OCI-LY3 (cell line): ENCODE data around the gene C13orf46.

ENCODE experiments used
- H2AFZ ChIP-seq: fragments of 200-600, 300-600 bp; shearing (Covaris generic); 2 replicates; pipeline ENCODE4 v1.6.0; 2014; ENCODE audit warnings: antibody characterized with exemption, low read depth, low read length
- H3K27ac ChIP-seq: fragments of 200-600, 300-600 bp; sonication (generic); 2 replicates; pipeline ENCODE4 v1.5.1; 2014; ENCODE audit warnings: mild to moderate bottlenecking, low read length, moderate library complexity, mixed read lengths
- H3K27me3 ChIP-seq: fragments of 200-600, 300-600 bp; sonication (generic); 2 replicates; pipeline ENCODE4 v1.6.1; 2014; ENCODE audit warnings: low read depth, low read length, mixed read lengths
- H3K36me3 ChIP-seq: fragments of 200-600, 300-600 bp; sonication (generic); replicated peaks from 2 replicates; pipeline ENCODE3; 2014; ENCODE audit warnings: low read depth, low read length, mixed read lengths
- H3K4me1 ChIP-seq: fragments of 300-600, 200-600 bp; sonication (generic); 2 replicates; pipeline ENCODE4 v1.6.1; 2014; ENCODE audit warnings: low read length, mixed read lengths
- H3K4me2 ChIP-seq: fragments of 200-600, 300-600 bp; sonication (generic); 2 replicates; pipeline ENCODE4 v1.6.1; 2014; ENCODE audit warnings: low read length, mixed read lengths
- H3K4me3 ChIP-seq: fragments of 300-600, 200-600 bp; sonication (generic); 2 replicates; pipeline ENCODE4 v1.5.1; 2014; ENCODE audit warnings: antibody characterized with exemption, mild to moderate bottlenecking, low read length, moderate library complexity
- H3K79me2 ChIP-seq: fragments of 300-600, 200-600 bp; shearing (Covaris generic); 2 replicates; pipeline ENCODE4 v1.6.1; 2014; ENCODE audit warnings: mild to moderate bottlenecking, low read length, mixed read lengths
- H3K9ac ChIP-seq: fragments of 300-600, 200-600 bp; shearing (Covaris generic); 2 replicates; pipeline ENCODE4 v1.6.0; 2014; ENCODE audit warnings: mild to moderate bottlenecking, low read length, moderate library complexity
- H3K9me3 ChIP-seq: fragments of 200-600, 300-600 bp; shearing (Covaris generic); 2 replicates; pipeline ENCODE4 v1.6.1; 2014; ENCODE audit warnings: low read length, mixed read lengths; ENCODE audit not compliant: insufficient read depth
- H4K20me1 ChIP-seq: fragments of 200-600, 300-600 bp; sonication (generic); 2 replicates; pipeline ENCODE4 v1.6.1; 2016; ENCODE audit warnings: low read length, mixed read lengths; ENCODE audit not compliant: insufficient read depth
- EZH2phosphoT487 ChIP-seq: fragments of 200-600 bp; shearing (Covaris generic); IDR thresholded peaks from 2 replicates; pipeline ENCODE4 v1.6.1; 2018; ENCODE audit warnings: antibody characterized with exemption, mixed run types, low read depth
- TF ChIP-seq, protein P1 (sequence below): fragments of 200-600, 300-600 bp; sonication (generic); IDR thresholded peaks from 2 replicates; pipeline ENCODE4 v1.5.1; 2014; ENCODE audit warnings: antibody characterized with exemption, low read length, low read depth

The C13orf46 gene

DNA sequence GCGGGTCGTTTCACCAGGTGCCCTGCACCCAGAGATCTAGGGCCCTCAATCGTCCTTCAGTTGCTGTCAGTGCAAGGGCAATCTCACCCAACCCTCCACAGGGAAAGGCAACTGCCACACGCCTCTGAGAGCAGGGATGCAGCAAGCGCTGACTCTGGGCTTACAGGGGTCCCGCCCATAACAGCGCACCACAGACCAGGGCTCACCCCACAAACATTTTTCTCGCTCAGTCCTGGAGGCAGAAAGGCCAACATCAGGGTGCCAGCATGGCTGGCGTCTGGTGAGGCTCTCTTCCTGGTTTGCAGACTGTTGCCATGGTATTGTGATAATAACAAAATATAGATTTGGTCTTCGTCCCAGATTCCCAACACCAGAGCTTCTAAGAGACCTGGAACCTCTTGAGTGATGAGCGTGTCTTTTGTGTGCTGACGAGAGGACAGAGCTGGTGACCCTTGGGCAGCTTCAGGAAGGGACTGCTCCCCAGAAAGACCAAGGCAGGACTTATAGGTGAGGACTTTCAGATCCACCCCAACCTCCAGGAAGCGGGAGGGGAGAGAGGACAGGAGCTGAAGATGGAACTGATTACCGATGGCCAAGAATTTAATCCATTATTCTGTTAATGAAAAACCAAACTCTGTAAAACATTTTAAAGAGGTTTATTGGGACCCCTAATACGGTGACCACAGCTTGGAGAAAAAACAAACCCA, 51.3 kb downstream of the C13orf46 start:
- no peak for TF ChIP-seq EZH2phosphoT487
- TF ChIP-seq, protein P1, sequence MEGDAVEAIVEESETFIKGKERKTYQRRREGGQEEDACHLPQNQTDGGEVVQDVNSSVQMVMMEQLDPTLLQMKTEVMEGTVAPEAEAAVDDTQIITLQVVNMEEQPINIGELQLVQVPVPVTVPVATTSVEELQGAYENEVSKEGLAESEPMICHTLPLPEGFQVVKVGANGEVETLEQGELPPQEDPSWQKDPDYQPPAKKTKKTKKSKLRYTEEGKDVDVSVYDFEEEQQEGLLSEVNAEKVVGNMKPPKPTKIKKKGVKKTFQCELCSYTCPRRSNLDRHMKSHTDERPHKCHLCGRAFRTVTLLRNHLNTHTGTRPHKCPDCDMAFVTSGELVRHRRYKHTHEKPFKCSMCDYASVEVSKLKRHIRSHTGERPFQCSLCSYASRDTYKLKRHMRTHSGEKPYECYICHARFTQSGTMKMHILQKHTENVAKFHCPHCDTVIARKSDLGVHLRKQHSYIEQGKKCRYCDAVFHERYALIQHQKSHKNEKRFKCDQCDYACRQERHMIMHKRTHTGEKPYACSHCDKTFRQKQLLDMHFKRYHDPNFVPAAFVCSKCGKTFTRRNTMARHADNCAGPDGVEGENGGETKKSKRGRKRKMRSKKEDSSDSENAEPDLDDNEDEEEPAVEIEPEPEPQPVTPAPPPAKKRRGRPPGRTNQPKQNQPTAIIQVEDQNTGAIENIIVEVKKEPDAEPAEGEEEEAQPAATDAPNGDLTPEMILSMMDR: no peak

DNA sequence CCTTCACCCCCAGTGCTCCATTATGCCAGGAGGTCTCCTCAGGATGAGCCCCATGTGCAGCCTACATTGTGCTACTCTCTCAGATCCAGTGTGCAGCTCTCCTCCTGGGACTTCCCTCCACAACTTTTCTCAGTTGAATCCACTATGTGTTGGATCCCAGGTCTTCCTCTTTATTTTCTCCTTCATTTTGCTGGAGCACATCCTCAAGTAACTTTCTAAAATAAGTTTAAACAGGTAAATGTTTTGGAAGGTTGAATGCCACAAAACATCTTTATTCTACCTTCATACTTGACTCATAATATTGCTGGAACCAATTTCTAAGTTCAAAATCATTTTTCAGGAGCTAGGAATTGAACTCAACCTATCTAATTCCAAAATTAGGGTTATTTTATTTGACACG, 52.1 kb downstream of the C13orf46 start:
- no peaks in the 10 kb centered on the region for H3K36me3 ChIP-seq
- peaks cover 8% of the 10 kb centered on the region; the same call in 1 of the 2 replicates for H3K27me3 ChIP-seq
- no peak overlapping the region for H3K27ac ChIP-seq
- no peak overlapping the region for H3K9ac ChIP-seq
- no peak overlapping the region for H3K4me3 ChIP-seq
- H2AFZ ChIP-seq: no peak overlapping the region
- TF ChIP-seq, protein P1: no peak
- no peak for TF ChIP-seq EZH2phosphoT487
- no peaks in the 10 kb centered on the region for H3K4me1 ChIP-seq
- H3K4me2 ChIP-seq: no peak overlapping the region
- H3K79me2 ChIP-seq: no peaks in the 10 kb centered on the region
- no peaks in the 10 kb centered on the region for H3K9me3 ChIP-seq
- H4K20me1 ChIP-seq: no peaks in the 10 kb centered on the region

More for the DNA sequence above, 51.3 kb downstream of the C13orf46 start:
- H3K79me2 ChIP-seq: no peaks in the 10 kb centered on the region
- H3K4me3 ChIP-seq: no peak overlapping the region
- H3K27me3 ChIP-seq: peaks cover 8% of the 10 kb centered on the region; the same call in 1 of the 2 replicates
- no peak overlapping the region for H3K4me2 ChIP-seq
- H2AFZ ChIP-seq: no peak overlapping the region
- H3K27ac ChIP-seq: no peak overlapping the region
- H3K36me3 ChIP-seq: no peaks in the 10 kb centered on the region
- no peak overlapping the region for H3K9ac ChIP-seq
- no peaks in the 10 kb centered on the region for H3K9me3 ChIP-seq
- H3K4me1 ChIP-seq: no peaks in the 10 kb centered on the region
- H4K20me1 ChIP-seq: no peaks in the 10 kb centered on the region

DNA sequence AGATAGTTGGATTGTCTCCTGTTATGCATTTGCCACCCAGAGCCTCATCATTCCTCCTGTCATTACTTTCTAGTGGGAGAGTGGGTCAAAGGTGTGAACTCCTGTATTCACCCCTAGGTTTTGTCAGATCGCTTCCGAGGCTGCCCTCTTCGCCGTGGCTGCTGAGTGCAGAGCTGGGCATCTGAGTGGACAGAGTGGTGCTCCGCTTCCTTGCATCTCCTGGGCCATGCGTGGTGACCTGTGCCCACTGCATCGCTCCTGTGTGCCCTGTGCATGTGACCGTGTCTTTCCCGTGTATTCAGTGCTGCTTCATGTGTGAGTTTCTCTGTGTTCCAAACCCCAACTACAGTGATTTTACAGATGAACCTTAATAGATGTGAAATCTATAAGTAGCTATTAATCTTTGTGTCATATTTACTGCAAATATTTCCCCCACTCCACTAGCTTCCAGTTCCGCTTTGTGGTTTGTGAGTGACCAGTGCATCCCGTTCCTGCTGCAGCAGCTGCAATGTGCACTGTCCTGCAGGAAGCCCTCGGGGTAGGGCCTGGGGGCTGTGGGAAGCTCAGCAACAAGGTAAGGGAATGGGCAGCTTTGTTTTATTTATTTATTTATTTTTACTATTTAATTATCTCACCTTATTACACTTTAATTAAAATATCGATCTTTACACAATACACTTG, 53.1 kb downstream of the C13orf46 start:
- H4K20me1 ChIP-seq: no peaks in the 10 kb centered on the region
- no peaks in the 10 kb centered on the region for H3K79me2 ChIP-seq
- H3K36me3 ChIP-seq: no peaks in the 10 kb centered on the region
- peaks cover 8% of the 10 kb centered on the region; the same call in 1 of the 2 replicates for H3K27me3 ChIP-seq
- H3K4me2 ChIP-seq: no peak overlapping the region
- no peak overlapping the region for H3K9ac ChIP-seq
- H3K27ac ChIP-seq: no peak overlapping the region
- H3K9me3 ChIP-seq: no peaks in the 10 kb centered on the region
- no peak overlapping the region for H2AFZ ChIP-seq
- H3K4me1 ChIP-seq: no peaks in the 10 kb centered on the region
- H3K4me3 ChIP-seq: no peak overlapping the region
- no peak for TF ChIP-seq EZH2phosphoT487
- TF ChIP-seq, protein P1: no peak

DNA sequence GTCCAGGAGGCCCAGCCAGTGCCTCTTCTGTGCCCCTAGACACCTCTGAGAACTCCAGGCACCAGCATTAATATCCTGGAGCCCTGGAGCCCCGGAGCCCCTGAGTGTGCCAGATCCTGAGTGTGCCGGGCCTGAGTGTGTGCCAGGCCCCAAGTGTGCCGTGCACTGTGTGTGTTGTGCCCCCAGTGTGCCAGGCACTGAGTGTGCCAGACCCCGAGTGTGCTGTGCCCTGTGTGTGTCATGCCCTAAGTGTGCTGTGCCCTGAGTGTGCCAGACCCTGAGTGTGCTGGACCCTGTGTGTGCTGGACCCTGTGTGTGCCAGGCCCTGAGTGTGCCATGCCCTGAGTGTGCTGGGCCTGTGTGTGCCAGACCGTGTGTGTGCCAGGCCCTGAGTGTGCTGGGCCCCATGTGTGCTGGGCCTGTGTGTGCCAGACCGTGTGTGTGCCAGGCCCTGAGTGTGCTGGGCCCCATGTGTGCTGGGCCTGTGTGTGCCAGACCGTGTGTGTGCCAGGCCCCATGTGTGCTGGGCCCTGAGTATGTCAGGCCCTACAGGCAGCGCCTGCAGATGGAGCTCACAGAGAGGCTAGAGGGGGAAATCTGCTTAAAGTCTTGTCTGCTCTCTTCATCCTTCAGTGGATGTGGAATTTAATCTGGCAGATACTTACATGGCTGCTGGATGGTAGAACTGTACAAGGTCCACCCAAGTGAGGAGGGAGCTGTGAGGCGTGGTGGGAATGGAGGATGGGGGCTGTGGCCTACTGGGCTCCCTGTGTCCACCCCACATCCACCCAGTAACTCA, 53.9 kb downstream of the C13orf46 start:
- no peak overlapping the region for H3K27ac ChIP-seq

More for the DNA sequence above, 53.9 kb downstream of the C13orf46 start:
- Histone ChIP-seq H3K9me3 (no peaks in the 10 kb centered on the region), H3K79me2 (no peaks in the 10 kb centered on the region), H4K20me1 (no peaks in the 10 kb centered on the region), H3K27me3 (peaks cover 8% of the 10 kb centered on the region; the same call in 1 of the 2 replicates), H2AFZ (no peak overlapping the region), H3K4me2 (no peak overlapping the region), H3K4me1 (no peaks in the 10 kb centered on the region), H3K36me3 (no peaks in the 10 kb centered on the region), H3K9ac (no peak overlapping the region), H3K4me3 (no peak overlapping the region)
- no peak for TF ChIP-seq EZH2phosphoT487
- TF ChIP-seq, protein P1: no peak
